Measurements from ENCODE around the gene RAD51B. TPM values are rescaled to one million over a fixed set of nuclear protein-coding genes. Genes with fewer than 3 reads are reported as not detected.

RAD51B gene
- total and polyA plus RNA-seq, 9 of the 15 experiments (the other 6 are each of a cell fraction or from before 2014, with no cell fraction given), result 8.5 to 17.3 (median 11.3) TPM

- Histone ChIP-seq H3K79me2 (ENCODE audit: control insufficient read depth, insufficient read depth, low read length) (no peaks in the 10 kb centered on the region), H3K4me2 (ENCODE audit: insufficient read depth, low read length) (no peak overlapping the region), H3K9me1 (ENCODE audit: control insufficient read depth, insufficient read depth, low read length) (no peaks in the 10 kb centered on the region), H4K20me1 (replicated peaks; ENCODE audit: control insufficient read depth, insufficient read depth, low read length) (no peaks in the 10 kb centered on the region; the same call in 1 of the 2 replicates), H3K4me1 (replicated peaks in 1 of 2; ENCODE audit: control insufficient read depth in 2 of 2, insufficient read depth in 2 of 2, low read length in 2 of 2) (no peaks in the 10 kb centered on the region), H2AFZ (ENCODE audit: low read depth, low read length) (no peak overlapping the region), H3K27ac (ENCODE audit: extremely low read depth, low read depth, low read length) (no peak overlapping the region), H3K36me3 (ENCODE audit: control insufficient read depth, insufficient read depth, low read length) (no peaks in the 10 kb centered on the region), H3K27me3 (ENCODE audit: control insufficient read depth in 2 of 2, insufficient read depth in 2 of 2, low read length in 2 of 2) (peaks cover 0 to 6% of the 10 kb centered on the region in 2 experiments; a peak in 2 of 5 replicates), H3K9me3 (replicated peaks; ENCODE audit: control insufficient read depth, insufficient read depth, low read depth, low read length) (no peaks in the 10 kb centered on the region), H3K4me3 (no peak overlapping the region), H3K9ac (ENCODE audit: insufficient read depth in 1 of 2, low read depth in 2 of 2, low read length in 2 of 2) (no peak overlapping the region)
- WGBS (ENCODE audit: insufficient coverage, low coverage, missing lambda C conversion rate), result 22% methylated on average over 4 of the region's 4 CpGs
- no TSS peak for BruUV-seq (replicated peaks)
- no peak for DNase-seq (ENCODE audit: extremely low read depth in 1 of 4, low spot score in 3 of 4)
- no peak for FAIRE-seq
- CTCF ChIA-PET (ENCODE audit: low intra/inter-chr PET ratio), result no interaction called here
- intact Hi-C loops (cut with micrococcal nuclease), result no loop called here
- TF ChIP-seq ESRRA (IDR thresholded peaks at IDR 0.05; ENCODE audit: borderline replicate concordance, low read depth) (no peak), NR2F6 (CRISPR knock-in tag; IDR thresholded peaks at IDR 0.05) (no peak), ETS2 (tag; IDR thresholded peaks at IDR 0.05; ENCODE audit: borderline replicate concordance, poor library complexity, severe bottlenecking) (no peak), CHD1 (IDR thresholded peaks at IDR 0.05; ENCODE audit: low read length) (no peak), TEAD1 (CRISPR knock-in tag; IDR thresholded peaks at IDR 0.05) (no peak), BRD9 (IDR thresholded peaks at IDR 0.05; ENCODE audit: low read depth, partially characterized antibody) (no peak), ZNF23 (CRISPR knock-in tag; IDR thresholded peaks at IDR 0.05) (no peak), POLR2B (IDR thresholded peaks at IDR 0.05; ENCODE audit: low read depth, partially characterized antibody) (no peak), ZNF512 (tag; IDR thresholded peaks at IDR 0.05) (no peak), SAFB (IDR thresholded peaks at IDR 0.05; ENCODE audit: borderline replicate concordance, low read depth, low read length) (no peak), ZNF277 (CRISPR knock-in tag; IDR thresholded peaks at IDR 0.05; ENCODE audit: borderline replicate concordance) (no peak), TFE3 (CRISPR knock-in tag; IDR thresholded peaks at IDR 0.05) (no peak), ZNF668 (CRISPR knock-in tag; IDR thresholded peaks at IDR 0.05) (no peak), SUPT5H (IDR thresholded peaks at IDR 0.05) (no peak), SMAD4 (CRISPR knock-in tag; conservative IDR thresholded peaks at IDR 0.05) (no peak), KLF6 (CRISPR knock-in tag; IDR thresholded peaks at IDR 0.05; ENCODE audit: borderline replicate concordance) (no peak)
- POLR2A ChIA-PET, result no interaction called here
- no peak for ATAC-seq
- in situ Hi-C loops (cut with MboI), result no loop called here
Observed at GRCh38 chr14:68584786-68585185, 765.2 kb downstream of the RAD51B start.

All from K562 (cell line).